HepG2 (cell line): Measurements from ENCODE around the gene ULK4. TPM values are rescaled to one million over a fixed set of nuclear protein-coding genes. Genes with fewer than 3 reads are reported as not detected.

Experiments used
- ATAC-seq: fragments of 200-7000 bp; cut with Tn5 transposase; 3 replicates; pipeline ENCODE4 v1.9.1; 2020; ENCODE audit warnings: mild to moderate bottlenecking, moderate library complexity
- BruUV-seq: library from RNA; stranded (reverse); fragments of 400-500 nt; replicated peaks from 2 replicates; lab custom pipeline; 2021; lab: Mats Ljungman, UMichigan
- CTCF ChIA-PET: fragments of 300-600 bp; formaldehyde crosslinking; extraction: SDS; loops from one replicate; lab custom pipeline; 2021; ENCODE audit warnings: low total read pairs, inconsistent platforms, low intra/inter-chr PET ratio; lab: Yijun Ruan, JAX
- POLR2A ChIA-PET: fragments of 350-600 bp; sonication (Branson Sonifier 250); formaldehyde crosslinking; loops from one replicate; lab custom pipeline; 2020; ENCODE audit warnings: antibody characterized with exemption, inconsistent platforms; lab: Yijun Ruan, JAX
- DNase-seq: peaks from one replicate; pipeline ENCODE4 v3.0.0-alpha.2; 2015; ENCODE audit warnings: low spot score
- FAIRE-seq: peaks from 3 replicates; lab custom pipeline; 2011; peaks lifted over from hg19 to GRCh38; lab: Jason Lieb, UNC
- H2AFZ ChIP-seq: one replicate; pipeline ENCODE4 v1.6.1; 2011; ENCODE audit warnings: low read length, inconsistent platforms
- H3K27ac ChIP-seq: fragments of 300-600 bp; 3 replicates; pipeline ENCODE4 v1.8.0; 2011; ENCODE audit warnings: mixed run types, mild to moderate bottlenecking, mixed read lengths, low read length, inconsistent platforms; ENCODE audit not compliant: insufficient read depth; ENCODE audit errors: extremely low read length
- H3K27me3 ChIP-seq, 2 experiments: fragments of 200-600 bp in 1 of 2; 2 replicates in 1 of 2; 3 replicates in 1 of 2; pipeline versions ENCODE4 v1.6.0 to v1.8.0; 2011; ENCODE audit warnings: low read length in 2 of 2, mild to moderate bottlenecking in 2 of 2, moderate library complexity in 2 of 2, inconsistent platforms in 1 of 2; ENCODE audit not compliant: insufficient read depth in 2 of 2, control insufficient read depth in 1 of 2
- H3K36me3 ChIP-seq, 2 experiments: fragments of 200-600 bp in 1 of 2; replicated peaks in 1 of 2; 2 replicates in 1 of 2; 3 replicates in 1 of 2; pipeline versions ENCODE4 v1.5.1 to v1.8.0; 2011; ENCODE audit warnings: low read length in 2 of 2, inconsistent platforms in 1 of 2; ENCODE audit not compliant: insufficient read depth in 2 of 2, control insufficient read depth in 1 of 2
- H3K4me1 ChIP-seq: 2 replicates; pipeline ENCODE4 v1.5.1; 2012; ENCODE audit warnings: low read length, inconsistent platforms; ENCODE audit not compliant: insufficient read depth
- H3K4me2 ChIP-seq: 2 replicates; pipeline ENCODE4 v1.6.0; 2011; ENCODE audit warnings: low read depth, low read length, inconsistent platforms
- H3K4me3 ChIP-seq, 3 experiments: fragments of 200-600 bp in 1 of 3; sonication (generic), shearing (Covaris generic) in 1 of 3; replicated peaks in 1 of 3; 2 replicates each; pipeline ENCODE4 v1.5.1; 2011 to 2016; ENCODE audit warnings: low read length in 3 of 3, inconsistent platforms in 2 of 3, low read depth in 2 of 3, mild to moderate bottlenecking in 2 of 3, control low read depth in 1 of 3, mixed read lengths in 1 of 3; ENCODE audit not compliant: insufficient read depth in 1 of 3
- H3K79me2 ChIP-seq: one replicate; pipeline ENCODE4 v1.6.1; 2011; ENCODE audit warnings: low read length, inconsistent platforms; ENCODE audit not compliant: insufficient read depth
- H3K9ac ChIP-seq: 2 replicates; pipeline ENCODE4 v1.6.0; 2011; ENCODE audit warnings: mild to moderate bottlenecking, low read depth, low read length, inconsistent platforms; ENCODE audit not compliant: insufficient read depth
- H3K9me3 ChIP-seq: 2 replicates; pipeline ENCODE4 v1.5.1; 2012; ENCODE audit warnings: mild to moderate bottlenecking, low read length
- H4K20me1 ChIP-seq: 2 replicates; pipeline ENCODE4 v1.6.0; 2011; ENCODE audit warnings: inconsistent platforms, mild to moderate bottlenecking, low read length, moderate library complexity; ENCODE audit not compliant: insufficient read depth
- ATF5 ChIP-seq: sonication (generic); formaldehyde crosslinking; IDR thresholded peaks from 2 replicates; pipeline ENCODE4 v1.4.0; 2020; ENCODE audit warnings: mild to moderate bottlenecking, low read depth, missing genetic modification reagents
- CAMTA2 ChIP-seq: sonication (generic); formaldehyde crosslinking; IDR thresholded peaks from 2 replicates; pipeline ENCODE4 v1.4.0; 2020; ENCODE audit warnings: mild to moderate bottlenecking, missing genetic modification reagents, borderline replicate concordance
- ELF4 ChIP-seq: sonication (generic); formaldehyde crosslinking; IDR thresholded peaks from 2 replicates; pipeline ENCODE4 v1.5.0; 2020; ENCODE audit warnings: missing genetic modification reagents, mild to moderate bottlenecking, moderate library complexity, borderline replicate concordance
- FOXA1 ChIP-seq, 2 experiments: fragments of 450-650 bp in 1 of 2; sonication (generic) in 1 of 2; formaldehyde crosslinking in 1 of 2; IDR thresholded peaks; 2 replicates each; pipeline versions ENCODE4 v1.4.0 to v1.6.1; 2016 to 2020; ENCODE audit warnings: missing genetic modification reagents in 1 of 2
- HNRNPLL ChIP-seq: fragments of 200-400 bp; formaldehyde crosslinking; IDR thresholded peaks from 2 replicates; pipeline ENCODE4 v1.6.1; 2017; ENCODE audit warnings: mild to moderate bottlenecking, low read depth, low read length; ENCODE audit not compliant: poor library complexity, severe bottlenecking
- MBD4 ChIP-seq: IDR thresholded peaks from 2 replicates; pipeline ENCODE4 v1.6.1; 2012; ENCODE audit warnings: low read length, inconsistent platforms, borderline replicate concordance
- TCF7 ChIP-seq: sonication (generic); IDR thresholded peaks from 2 replicates; pipeline ENCODE4 v1.6.1; 2016; ENCODE audit warnings: antibody characterized with exemption, low read depth
- ZNF30 ChIP-seq: sonication (generic); formaldehyde crosslinking; IDR thresholded peaks from 2 replicates; pipeline ENCODE4 v1.5.0; 2020; ENCODE audit warnings: mild to moderate bottlenecking, missing genetic modification reagents
- ZNF570 ChIP-seq: sonication (generic); formaldehyde crosslinking; IDR thresholded peaks from 2 replicates; pipeline ENCODE4 v1.4.0; 2020; ENCODE audit warnings: mild to moderate bottlenecking, missing genetic modification reagents, borderline replicate concordance
- ZNF749 ChIP-seq: sonication (generic); formaldehyde crosslinking; IDR thresholded peaks from 2 replicates; pipeline ENCODE4 v1.8.0; 2022; ENCODE audit warnings: mild to moderate bottlenecking, missing genetic modification reagents, moderate library complexity, borderline replicate concordance
- ZSCAN30 ChIP-seq: sonication (generic); formaldehyde crosslinking; IDR thresholded peaks from 2 replicates; pipeline ENCODE4 v1.5.0; 2020; ENCODE audit warnings: mild to moderate bottlenecking, missing genetic modification reagents
- WGBS: methylation state at CpG from one replicate; pipeline ENCODE4 v1.1.6; 2017; ENCODE audit warnings: low lambda C conversion rate; 5-methylcytosine and 5-hydroxymethylcytosine counted together
- in situ Hi-C: cut with HindIII; loops from 2 replicates; pipeline ENCODE4 v1.10.0; 2017; ENCODE audit warnings: low pct_unique_long_range_greater_than_20kb; ENCODE audit not compliant: extremely low pct_ligation_motif_present
- intact Hi-C: fragments of 100-400 bp; cut with micrococcal nuclease; formaldehyde crosslinking; loops from one replicate; pipeline ENCODE4 v1.10.0; 2022; ENCODE audit not compliant: unreplicated experiment
- polyA plus RNA-seq, 8 experiments: library from polyadenylated mRNA; depleted of rRNA in 3 of 8; stranded (reverse) in 7 of 8; unstranded in 1 of 8; fragments of >200 nt; fragmentation: Illumina TruSeq in 4 of 8; extraction: Trizol in 4 of 8; gene quantifications; 2 replicates each; pipeline versions ENCODE4 v1.2.1 to v1.2.3, GENCODE V29; 2011 to 2016; ENCODE audit warnings: low read depth in 4 of 8, missing spikeins in 1 of 8, mixed read lengths in 1 of 8; ENCODE audit not compliant: insufficient read depth in 1 of 8
- total RNA-seq, 5 experiments: library from RNA; depleted of rRNA; stranded (reverse); fragments of >200 nt; fragmentation: Illumina TruSeq; extraction: Trizol; gene quantifications; 2 replicates each; pipeline ENCODE4 v1.2.3, GENCODE V29; 2016; ENCODE audit warnings: low read depth in 1 of 5
- TF ChIP-seq, protein P1 (sequence below): IDR thresholded peaks from 2 replicates; pipeline ENCODE4 v1.6.1; 2012; ENCODE audit warnings: low read length, improper control_type of control experiment
- TF ChIP-seq, protein P2 (sequence below): sonication (generic); formaldehyde crosslinking; IDR thresholded peaks from 2 replicates; pipeline ENCODE4 v1.4.0; 2020; ENCODE audit warnings: mild to moderate bottlenecking, missing genetic modification reagents
- TF ChIP-seq, protein P3 (sequence below): sonication (generic); formaldehyde crosslinking; IDR thresholded peaks from 2 replicates; pipeline ENCODE4 v1.4.0; 2020; ENCODE audit warnings: missing genetic modification reagents, low read depth, mild to moderate bottlenecking, borderline replicate concordance

Gene ULK4
- total and polyA plus RNA-seq, 2 of the 13 experiments (the other 11 are each of a cell fraction or from before 2014, with no cell fraction given), result 6.7 to 11.8 TPM

- TF ChIP-seq, protein P1, sequence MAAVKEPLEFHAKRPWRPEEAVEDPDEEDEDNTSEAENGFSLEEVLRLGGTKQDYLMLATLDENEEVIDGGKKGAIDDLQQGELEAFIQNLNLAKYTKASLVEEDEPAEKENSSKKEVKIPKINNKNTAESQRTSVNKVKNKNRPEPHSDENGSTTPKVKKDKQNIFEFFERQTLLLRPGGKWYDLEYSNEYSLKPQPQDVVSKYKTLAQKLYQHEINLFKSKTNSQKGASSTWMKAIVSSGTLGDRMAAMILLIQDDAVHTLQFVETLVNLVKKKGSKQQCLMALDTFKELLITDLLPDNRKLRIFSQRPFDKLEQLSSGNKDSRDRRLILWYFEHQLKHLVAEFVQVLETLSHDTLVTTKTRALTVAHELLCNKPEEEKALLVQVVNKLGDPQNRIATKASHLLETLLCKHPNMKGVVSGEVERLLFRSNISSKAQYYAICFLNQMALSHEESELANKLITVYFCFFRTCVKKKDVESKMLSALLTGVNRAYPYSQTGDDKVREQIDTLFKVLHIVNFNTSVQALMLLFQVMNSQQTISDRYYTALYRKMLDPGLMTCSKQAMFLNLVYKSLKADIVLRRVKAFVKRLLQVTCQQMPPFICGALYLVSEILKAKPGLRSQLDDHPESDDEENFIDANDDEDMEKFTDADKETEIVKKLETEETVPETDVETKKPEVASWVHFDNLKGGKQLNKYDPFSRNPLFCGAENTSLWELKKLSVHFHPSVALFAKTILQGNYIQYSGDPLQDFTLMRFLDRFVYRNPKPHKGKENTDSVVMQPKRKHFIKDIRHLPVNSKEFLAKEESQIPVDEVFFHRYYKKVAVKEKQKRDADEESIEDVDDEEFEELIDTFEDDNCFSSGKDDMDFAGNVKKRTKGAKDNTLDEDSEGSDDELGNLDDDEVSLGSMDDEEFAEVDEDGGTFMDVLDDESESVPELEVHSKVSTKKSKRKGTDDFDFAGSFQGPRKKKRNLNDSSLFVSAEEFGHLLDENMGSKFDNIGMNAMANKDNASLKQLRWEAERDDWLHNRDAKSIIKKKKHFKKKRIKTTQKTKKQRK, result no peak
- TF ChIP-seq TCF7 (no peak), MBD4 (no peak), FOXA1 (IDR thresholded peaks at IDR 0.05) (no peak), FOXA1 (CRISPR knock-in tag; IDR thresholded peaks at IDR 0.05) (peak; percentile 48; the same call in 1 of the 2 replicates), ZSCAN30 (CRISPR knock-in tag) (no peak)
Observed at GRCh38 chr3:41198950-41199865, 762.7 kb downstream of the ULK4 start, which contains the start of gene CTNNB1 (continued).

DNA sequence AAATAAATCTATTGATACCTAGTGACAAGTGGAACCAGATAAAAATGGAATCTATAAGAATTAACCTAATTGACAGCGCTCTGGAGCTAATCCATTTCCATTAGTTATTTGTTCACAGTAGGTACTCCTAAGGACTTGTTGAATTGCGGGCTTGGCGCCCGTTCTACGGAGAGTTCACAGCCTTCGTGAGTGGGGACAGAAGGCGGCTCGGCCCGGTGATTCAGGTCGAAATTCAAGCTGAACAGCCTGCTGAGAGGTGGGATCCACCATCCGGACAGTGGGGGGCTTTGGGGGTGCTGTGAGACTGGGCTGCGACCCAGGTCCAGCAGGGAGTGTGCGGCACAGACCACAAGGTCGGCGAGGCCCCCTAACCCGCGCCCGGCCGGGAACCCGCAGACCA is 763.4 kb downstream of the ULK4 start:
- POLR2A ChIA-PET, result interaction anchor here (0.9 to 3.7 kb wide), 18 partner anchors 9 to 693 kb away, joined by 3 to 26 read pairs (median 6); partner anchors contain the start of genes ZNF620 and ZNF621
- ATAC-seq, result peak; percentile 41; the same call in 2 of the 3 replicates
- Histone ChIP-seq H3K79me2 (peaks cover 45% of the 10 kb centered on the region), H3K9ac (peak overlapping the region; percentile 99), H3K9me3 (no peaks in the 10 kb centered on the region), H2AFZ (no peak overlapping the region), H4K20me1 (peaks cover 36% of the 10 kb centered on the region), H3K4me1 (peaks cover 19% of the 10 kb centered on the region), H3K27me3 (peaks cover 0 to 5% of the 10 kb centered on the region in 2 experiments; a peak in 1 of 5 replicates), H3K4me3 (peak overlapping the region; percentile 98 to 100 (median 99)), H3K4me2 (peak overlapping the region; percentile 93), H3K27ac (peak overlapping the region; percentile 93), H3K36me3 (no peaks in the 10 kb centered on the region)
- no TSS peak for BruUV-seq
- CTCF ChIA-PET, result no interaction called here
- in situ Hi-C loops (no loop called here), intact Hi-C loops (loop anchor here (2.0 to 10.0 kb wide), 5 partner anchors 264 to 614 kb away; no protein-coding TSS in a partner anchor)
- no peak for FAIRE-seq
- DNase-seq, result peak; percentile 20
- WGBS, result 4% methylated on average over 4 of the region's 20 CpGs
- peak; percentile 24 for TF ChIP-seq HNRNPLL
- 0 out of 2 replicates have a peak, but pooled peaks have one; percentile 9 for TF ChIP-seq ATF5
- 0 out of 2 replicates have a peak, but pooled peaks have one; percentile 0 for TF ChIP-seq ZNF749 (CRISPR knock-in tag)
- TF ChIP-seq, protein P2, sequence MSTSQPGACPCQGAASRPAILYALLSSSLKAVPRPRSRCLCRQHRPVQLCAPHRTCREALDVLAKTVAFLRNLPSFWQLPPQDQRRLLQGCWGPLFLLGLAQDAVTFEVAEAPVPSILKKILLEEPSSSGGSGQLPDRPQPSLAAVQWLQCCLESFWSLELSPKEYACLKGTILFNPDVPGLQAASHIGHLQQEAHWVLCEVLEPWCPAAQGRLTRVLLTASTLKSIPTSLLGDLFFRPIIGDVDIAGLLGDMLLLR (CRISPR knock-in tag), result no peak
- TF ChIP-seq ZNF570 (CRISPR knock-in tag), result 0 out of 2 replicates have a peak, but pooled peaks have one; percentile 3
- TF ChIP-seq, protein P3, sequence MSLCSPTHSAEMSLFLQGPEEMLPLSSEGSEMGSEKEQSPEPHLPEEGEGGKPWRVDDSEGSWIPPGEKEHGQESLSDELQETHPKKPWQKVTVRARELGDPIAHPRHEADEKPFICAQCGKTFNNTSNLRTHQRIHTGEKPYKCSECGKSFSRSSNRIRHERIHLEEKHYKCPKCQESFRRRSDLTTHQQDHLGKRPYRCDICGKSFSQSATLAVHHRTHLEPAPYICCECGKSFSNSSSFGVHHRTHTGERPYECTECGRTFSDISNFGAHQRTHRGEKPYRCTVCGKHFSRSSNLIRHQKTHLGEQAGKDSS (CRISPR knock-in tag), result peak; percentile 17; the same call in 1 of the 2 replicates
- TF ChIP-seq ZNF30, result no peak
- 0 out of 2 replicates have a peak, but pooled peaks have one; percentile 4 for TF ChIP-seq CAMTA2 (CRISPR knock-in tag)
- TF ChIP-seq ELF4 (CRISPR knock-in tag), result 0 out of 2 replicates have a peak, but pooled peaks have one; percentile 25
